NCI-H748 treated with DMSO at 0.1 percent for 48 hours (cell line): ENCODE data around the gene FGD2.

Experiments
- DNase-seq: peaks from one replicate; lab custom pipeline; 2025; lab: John Stamatoyannopoulos, UW

The FGD2 gene, protein sequence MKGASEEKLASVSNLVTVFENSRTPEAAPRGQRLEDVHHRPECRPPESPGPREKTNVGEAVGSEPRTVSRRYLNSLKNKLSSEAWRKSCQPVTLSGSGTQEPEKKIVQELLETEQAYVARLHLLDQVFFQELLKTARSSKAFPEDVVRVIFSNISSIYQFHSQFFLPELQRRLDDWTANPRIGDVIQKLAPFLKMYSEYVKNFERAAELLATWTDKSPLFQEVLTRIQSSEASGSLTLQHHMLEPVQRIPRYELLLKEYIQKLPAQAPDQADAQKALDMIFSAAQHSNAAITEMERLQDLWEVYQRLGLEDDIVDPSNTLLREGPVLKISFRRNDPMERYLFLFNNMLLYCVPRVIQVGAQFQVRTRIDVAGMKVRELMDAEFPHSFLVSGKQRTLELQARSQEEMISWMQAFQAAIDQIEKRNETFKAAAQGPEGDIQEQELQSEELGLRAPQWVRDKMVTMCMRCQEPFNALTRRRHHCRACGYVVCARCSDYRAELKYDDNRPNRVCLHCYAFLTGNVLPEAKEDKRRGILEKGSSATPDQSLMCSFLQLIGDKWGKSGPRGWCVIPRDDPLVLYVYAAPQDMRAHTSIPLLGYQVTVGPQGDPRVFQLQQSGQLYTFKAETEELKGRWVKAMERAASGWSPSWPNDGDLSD

DNA sequence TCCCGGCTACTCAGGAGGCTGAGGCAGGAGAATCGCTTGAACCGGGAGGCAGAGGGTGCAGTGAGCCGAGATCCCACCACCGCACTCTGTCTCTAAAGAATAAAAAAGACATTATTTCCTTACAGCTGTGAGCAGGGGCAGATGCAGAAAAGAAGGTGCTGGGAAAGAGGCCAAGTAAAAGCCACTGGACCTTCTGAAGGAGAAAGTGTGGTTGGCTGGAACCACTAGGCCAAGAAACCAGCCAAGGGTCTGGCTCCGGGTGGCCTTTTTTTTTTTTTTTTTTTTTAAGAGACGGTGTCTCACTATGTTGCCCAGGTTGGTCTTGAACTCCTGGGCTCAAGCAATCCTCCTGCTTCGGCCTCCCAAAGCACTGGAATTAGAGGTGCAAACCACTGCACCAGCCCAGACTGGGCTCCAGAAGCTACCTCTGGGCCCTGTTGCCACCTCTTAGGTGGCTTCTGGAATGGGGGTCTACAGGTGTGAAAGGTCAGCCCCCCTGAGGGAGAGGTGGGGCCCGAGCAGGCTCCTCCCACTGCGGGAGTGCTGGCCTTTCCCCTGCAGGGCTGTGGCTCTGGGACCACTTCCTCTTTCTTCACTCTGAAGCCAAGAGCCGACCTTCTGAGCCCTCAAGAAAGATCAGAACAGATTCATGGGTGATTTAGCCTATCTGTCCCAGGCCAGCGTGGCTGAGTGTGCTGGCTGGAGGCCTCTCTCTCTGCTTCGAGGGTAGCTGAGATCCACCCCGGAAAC, at the start of gene FGD2:
FGD2 (plus strand) TSS at position 595 of the 750 bp plus-strand sequence. CDS start 163 bp downstream, outside the sequence.
- no peak for DNase-seq

GRCh38 chr6:36955671-36956445, 49.6 kb upstream of the FGD2 start:
- no peak for DNase-seq

- DNase-seq: no peak
These were observed 49.0 kb upstream of the FGD2 start for GRCh38 chr6:36956446-36956820.

DNA sequence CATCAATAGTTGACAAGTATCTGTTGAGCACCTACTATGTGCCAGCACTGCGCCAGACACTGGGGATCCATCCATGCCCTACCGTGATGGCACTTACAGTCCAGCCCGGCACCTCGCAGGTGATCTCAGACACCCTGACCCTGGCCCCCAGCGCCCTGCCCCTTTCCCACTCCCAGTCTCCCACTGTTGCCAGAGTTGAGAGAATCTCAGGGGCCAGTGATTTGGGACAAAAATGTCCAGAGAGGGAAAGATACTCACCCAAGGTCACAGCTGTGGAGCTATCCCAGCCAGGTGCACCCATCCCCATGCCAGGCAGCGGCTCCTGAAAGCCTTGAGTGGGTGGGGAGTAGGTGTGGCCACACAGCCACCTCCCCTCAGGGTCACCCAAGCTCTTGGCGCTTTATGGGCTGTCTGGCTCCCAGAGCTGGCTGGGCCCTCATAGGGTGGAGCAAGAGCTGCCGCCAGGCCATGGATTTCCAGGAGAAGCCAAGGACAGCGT, 47.6 kb upstream of the FGD2 start:
- DNase-seq: no peak

DNA sequence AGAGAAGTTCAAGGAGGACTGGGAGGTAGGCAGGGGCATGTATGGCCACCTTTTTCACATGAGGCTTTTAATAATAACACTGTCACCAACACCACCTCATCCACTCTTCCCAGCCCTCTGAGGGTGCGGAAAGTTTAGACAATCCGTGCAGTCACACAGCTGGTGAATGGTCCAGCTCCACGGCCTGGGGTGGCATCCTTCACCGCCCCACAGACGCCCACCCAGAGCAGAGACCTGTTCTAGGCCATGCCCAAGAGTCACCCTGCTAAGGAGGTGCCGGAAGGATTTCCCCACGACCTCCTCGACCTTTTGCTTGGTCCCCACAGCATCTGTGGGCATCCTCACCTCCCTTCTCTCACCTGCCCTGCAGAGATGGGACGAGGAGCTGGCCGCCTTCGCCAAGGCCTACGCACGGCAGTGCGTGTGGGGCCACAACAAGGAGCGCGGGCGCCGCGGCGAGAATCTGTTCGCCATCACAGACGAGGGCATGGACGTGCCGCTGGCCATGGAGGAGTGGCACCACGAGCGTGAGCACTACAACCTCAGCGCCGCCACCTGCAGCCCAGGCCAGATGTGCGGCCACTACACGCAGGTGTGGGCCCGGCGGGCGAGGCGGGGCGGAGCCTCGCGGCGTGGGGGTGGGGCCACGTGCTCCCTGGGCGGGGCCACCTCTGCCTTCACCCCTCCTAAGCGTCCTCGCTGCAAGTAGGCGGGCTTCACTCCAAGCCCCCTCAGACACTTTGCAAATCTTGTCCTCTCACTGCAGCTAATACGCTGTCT, 46.5 kb upstream of the FGD2 start:
- DNase-seq: no peak

- DNase-seq: no peak
These were observed 45.8 kb upstream of the FGD2 start for GRCh38 chr6:36959555-36960250.

GRCh38 chr6:36961441-36962435, 43.7 kb upstream of the FGD2 start:
- DNase-seq: no peak

DNA sequence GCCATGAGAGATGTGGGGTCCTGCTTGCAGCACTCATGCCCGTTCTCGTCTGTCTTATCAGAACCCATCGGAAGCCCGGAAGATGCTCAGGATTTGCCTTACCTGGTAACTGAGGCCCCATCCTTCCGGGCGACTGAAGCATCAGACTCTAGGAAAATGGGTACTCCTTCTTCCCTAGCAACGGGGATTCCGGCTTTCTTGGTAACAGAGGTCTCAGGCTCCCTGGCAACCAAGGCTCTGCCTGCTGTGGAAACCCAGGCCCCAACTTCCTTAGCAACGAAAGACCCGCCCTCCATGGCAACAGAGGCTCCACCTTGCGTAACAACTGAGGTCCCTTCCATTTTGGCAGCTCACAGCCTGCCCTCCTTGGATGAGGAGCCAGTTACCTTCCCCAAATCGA, 42.6 kb upstream of the FGD2 start:
- no peak for DNase-seq

DNA sequence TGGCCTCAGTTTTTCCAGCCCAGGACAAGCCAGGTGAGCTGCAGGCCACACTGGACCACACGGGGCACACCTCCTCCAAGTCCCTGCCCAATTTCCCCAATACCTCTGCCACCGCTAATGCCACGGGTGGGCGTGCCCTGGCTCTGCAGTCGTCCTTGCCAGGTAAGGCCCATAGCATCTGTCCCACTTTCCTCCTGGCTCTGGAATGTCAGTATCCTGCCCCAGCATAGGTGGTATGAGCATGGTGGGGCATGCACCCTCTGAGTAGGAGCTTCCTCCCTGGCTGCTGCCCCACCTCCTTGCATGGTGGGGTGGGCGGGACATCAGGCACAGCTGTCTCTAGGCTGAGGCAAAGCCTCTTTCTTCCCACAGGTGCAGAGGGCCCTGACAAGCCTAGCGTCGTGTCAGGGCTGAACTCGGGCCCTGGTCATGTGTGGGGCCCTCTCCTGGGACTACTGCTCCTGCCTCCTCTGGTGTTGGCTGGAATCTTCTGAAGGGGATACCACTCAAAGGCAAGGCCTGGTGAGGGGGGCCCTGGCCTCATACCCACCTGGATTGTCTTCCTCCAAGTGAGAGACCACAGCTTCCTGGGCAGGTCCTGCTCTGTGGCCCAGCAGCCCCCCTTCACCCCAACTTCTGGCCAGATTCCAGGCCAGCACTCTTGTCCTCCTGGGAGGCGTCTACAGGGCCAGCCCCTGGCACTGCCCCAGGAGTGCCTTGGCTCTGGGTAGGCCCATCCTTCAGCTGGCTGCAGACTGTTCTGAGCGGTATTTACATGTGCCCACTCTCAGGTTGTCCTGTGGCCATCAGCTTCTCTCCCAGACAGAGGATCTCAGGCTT, 41.8 kb upstream of the FGD2 start:
- DNase-seq: no peak

DNA sequence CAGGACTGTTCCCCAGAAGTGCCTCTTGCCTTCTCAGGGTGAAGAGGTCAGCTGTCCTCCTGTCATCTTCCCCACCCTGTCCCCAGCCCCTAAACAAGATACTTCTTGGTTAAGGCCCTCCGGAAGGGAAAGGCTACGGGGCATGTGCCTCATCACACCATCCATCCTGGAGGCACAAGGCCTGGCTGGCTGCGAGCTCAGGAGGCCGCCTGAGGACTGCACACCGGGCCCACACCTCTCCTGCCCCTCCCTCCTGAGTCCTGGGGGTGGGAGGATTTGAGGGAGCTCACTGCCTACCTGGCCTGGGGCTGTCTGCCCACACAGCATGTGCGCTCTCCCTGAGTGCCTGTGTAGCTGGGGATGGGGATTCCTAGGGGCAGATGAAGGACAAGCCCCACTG, 41.1 kb upstream of the FGD2 start:
- no peak for DNase-seq

DNA sequence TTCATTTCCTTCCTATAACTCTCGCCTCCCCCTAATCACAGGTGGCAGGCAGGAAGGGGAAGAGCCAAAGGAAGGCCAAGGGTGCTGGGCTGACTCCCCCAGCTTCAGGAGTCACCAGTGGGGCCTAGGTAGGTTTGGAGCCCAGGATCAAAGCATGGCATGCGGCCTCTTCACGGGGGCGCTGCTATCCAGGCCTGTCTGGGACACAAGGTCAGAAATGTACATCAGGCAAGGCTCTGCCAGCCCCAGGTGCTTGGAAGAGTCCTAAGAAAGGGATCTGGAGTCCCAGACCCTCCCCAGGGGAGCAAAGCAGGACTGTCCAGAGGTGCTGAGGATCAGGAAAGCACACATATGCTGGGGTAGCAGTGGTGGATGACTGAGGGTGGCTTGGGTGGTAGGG, 40.5 kb upstream of the FGD2 start:
- DNase-seq: no peak

- DNase-seq: no peak
These were observed 38.2 kb upstream of the FGD2 start for GRCh38 chr6:36967301-36967700.

- DNase-seq: no peak
These were observed 37.7 kb upstream of the FGD2 start for GRCh38 chr6:36967757-36968156.

GRCh38 chr6:36968266-36968977, 37.0 kb upstream of the FGD2 start:
- no peak for DNase-seq

- DNase-seq: no peak
These were observed 36.2 kb upstream of the FGD2 start for GRCh38 chr6:36969240-36969691.

DNA sequence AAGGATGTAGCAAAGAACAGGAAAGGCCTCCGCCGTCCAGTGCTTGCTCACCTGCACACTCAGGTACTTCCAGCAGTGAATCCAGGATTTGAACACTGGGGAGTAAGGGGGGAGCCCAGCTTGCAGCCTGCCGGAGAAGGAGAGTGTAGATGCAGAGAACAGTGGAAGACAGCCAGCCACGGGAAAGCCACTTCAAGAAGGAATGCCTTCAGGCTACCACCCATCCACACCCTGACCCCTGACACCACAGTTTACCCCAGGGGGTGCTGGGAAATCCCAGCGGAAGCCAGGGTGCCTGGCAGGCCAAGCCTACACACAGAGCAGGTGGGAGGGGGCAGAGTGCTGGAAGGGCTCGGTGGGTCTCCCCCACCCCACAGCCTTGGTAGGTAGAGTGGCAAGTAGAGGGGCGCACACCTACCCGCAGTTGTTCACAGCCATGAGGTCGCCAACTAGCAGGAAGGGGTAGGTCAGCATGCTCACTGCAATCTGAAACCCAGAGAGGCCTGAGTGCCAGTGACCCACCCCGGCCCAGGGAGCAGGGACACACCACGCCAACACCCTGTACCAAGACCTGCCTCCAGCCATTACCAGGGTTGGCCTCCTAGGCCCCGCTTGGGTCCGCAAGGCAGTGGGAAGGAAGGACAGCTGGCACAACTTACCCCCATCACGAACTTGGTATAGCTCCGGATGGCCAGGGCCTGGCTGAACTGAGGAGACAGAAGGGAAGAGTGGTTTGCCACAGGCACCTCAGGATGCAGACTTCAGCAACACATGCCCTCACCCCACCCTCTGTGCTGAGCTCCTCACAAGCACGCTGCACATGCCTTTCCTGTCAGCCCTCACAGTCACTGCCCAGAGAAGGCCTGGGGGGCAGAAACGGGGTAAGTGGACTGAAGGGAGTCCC, 35.2 kb upstream of the FGD2 start:
- no peak for DNase-seq
